GM12878 (cell line): ENCODE data around the gene PRKCE.

Experiments
- CHD2 ChIP-seq: IDR thresholded peaks from 2 replicates; pipeline ENCODE4 v1.6.1; 2011; ENCODE audit warnings: low read depth, low read length, improper control_type of control experiment, borderline replicate concordance
- EP300 ChIP-seq, 2 experiments: fragments of 150-350 bp in 1 of 2; IDR thresholded peaks; 2 replicates each; pipeline ENCODE4 v1.6.1; 2011 to 2012; ENCODE audit warnings: low read depth in 2 of 2, low read length in 2 of 2, borderline replicate concordance in 1 of 2, improper control_type of control experiment in 1 of 2, inconsistent platforms in 1 of 2; ENCODE audit not compliant: control insufficient read depth in 1 of 2
- FOS ChIP-seq: IDR thresholded peaks from 3 replicates; pipeline ENCODE4 v1.6.1; 2011; ENCODE audit warnings: borderline replicate concordance; ENCODE audit not compliant: insufficient read length; ENCODE audit errors: extremely low read depth
- JUND ChIP-seq: IDR thresholded peaks from 2 replicates; pipeline ENCODE4 v1.6.1; 2012; ENCODE audit warnings: low read depth, mild to moderate bottlenecking, low read length, improper control_type of control experiment, moderate library complexity
- NR2C2 ChIP-seq: IDR thresholded peaks from 2 replicates; pipeline ENCODE4 v1.6.1; 2011; ENCODE audit warnings: borderline replicate concordance, low read depth; ENCODE audit not compliant: control insufficient read depth, insufficient read length
- POLR2A ChIP-seq: IDR thresholded peaks from 2 replicates; pipeline ENCODE4 v1.6.1; 2011; ENCODE audit warnings: low read depth, mild to moderate bottlenecking, low read length
- POLR2AphosphoS5 ChIP-seq: IDR thresholded peaks from 2 replicates; pipeline ENCODE4 v1.6.1; 2011; ENCODE audit warnings: mild to moderate bottlenecking, low read length, inconsistent platforms
- POU2F2 ChIP-seq: IDR thresholded peaks from 3 replicates; pipeline ENCODE4 v1.6.1; 2011; ENCODE audit warnings: low read depth, mild to moderate bottlenecking, low read length, borderline replicate concordance
- RELA ChIP-seq: fragments of 450-650 bp; IDR thresholded peaks from 2 replicates; pipeline ENCODE4 v1.8.0; 2014; ENCODE audit warnings: borderline replicate concordance; ENCODE audit not compliant: partially characterized antibody
- TCF12 ChIP-seq: IDR thresholded peaks from 2 replicates; pipeline ENCODE4 v1.6.1; 2011; ENCODE audit warnings: low read depth, mild to moderate bottlenecking, low read length
- TF ChIP-seq, protein P1 (sequence below), 3 experiments: IDR thresholded peaks in 2 of 3; conservative IDR thresholded peaks in 1 of 3; 2 replicates each; pipeline ENCODE4 v1.5.1; 2011; ENCODE audit warnings: low read depth in 3 of 3, low read length in 3 of 3, mild to moderate bottlenecking in 3 of 3, control low read depth in 2 of 3, moderate library complexity in 2 of 3, inconsistent platforms in 1 of 3, mixed read lengths in 1 of 3; ENCODE audit not compliant: control insufficient read depth in 2 of 3, insufficient read depth in 1 of 3; ENCODE audit errors: extremely low read depth in 1 of 3

DNA sequence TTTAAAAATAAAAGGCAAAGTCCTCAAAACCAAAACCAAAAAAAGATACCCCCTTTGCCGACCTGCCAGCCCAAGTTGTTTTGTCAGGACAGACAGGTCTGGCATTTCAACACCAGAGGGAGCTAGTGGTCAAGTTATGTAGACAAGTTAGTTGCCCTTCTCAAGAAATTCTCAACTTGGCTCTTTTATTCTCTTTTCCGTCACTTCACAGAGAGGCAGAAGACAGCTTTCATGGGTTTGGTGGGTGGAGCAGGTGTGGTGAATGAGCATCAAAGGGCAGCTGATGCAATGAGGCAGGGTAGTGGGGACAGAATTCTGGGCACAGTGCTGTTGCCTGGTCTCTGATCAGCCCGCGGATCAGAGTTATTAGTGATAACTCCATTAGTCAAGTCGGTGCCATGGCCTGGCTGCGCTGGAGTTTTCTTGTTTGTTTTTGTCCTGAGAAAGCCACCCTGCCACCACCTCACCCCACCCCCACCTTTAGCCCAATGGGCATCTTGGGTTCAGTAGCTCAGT is 342.1 kb downstream of the PRKCE start:
- TF ChIP-seq POLR2A: no peak
- no peak for TF ChIP-seq NR2C2
- TF ChIP-seq, protein P1, sequence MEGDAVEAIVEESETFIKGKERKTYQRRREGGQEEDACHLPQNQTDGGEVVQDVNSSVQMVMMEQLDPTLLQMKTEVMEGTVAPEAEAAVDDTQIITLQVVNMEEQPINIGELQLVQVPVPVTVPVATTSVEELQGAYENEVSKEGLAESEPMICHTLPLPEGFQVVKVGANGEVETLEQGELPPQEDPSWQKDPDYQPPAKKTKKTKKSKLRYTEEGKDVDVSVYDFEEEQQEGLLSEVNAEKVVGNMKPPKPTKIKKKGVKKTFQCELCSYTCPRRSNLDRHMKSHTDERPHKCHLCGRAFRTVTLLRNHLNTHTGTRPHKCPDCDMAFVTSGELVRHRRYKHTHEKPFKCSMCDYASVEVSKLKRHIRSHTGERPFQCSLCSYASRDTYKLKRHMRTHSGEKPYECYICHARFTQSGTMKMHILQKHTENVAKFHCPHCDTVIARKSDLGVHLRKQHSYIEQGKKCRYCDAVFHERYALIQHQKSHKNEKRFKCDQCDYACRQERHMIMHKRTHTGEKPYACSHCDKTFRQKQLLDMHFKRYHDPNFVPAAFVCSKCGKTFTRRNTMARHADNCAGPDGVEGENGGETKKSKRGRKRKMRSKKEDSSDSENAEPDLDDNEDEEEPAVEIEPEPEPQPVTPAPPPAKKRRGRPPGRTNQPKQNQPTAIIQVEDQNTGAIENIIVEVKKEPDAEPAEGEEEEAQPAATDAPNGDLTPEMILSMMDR (IDR thresholded peaks at IDR 0.05 in 2 of 3, conservative IDR thresholded peaks at IDR 0.05 in 1 of 3; ENCODE audit: control insufficient read depth in 2 of 3, extremely low read depth in 1 of 3, insufficient read depth in 1 of 3, low read depth in 3 of 3, low read length in 3 of 3): peak; percentile 72 to 79 (median 79)
- TF ChIP-seq POU2F2: no peak
- TF ChIP-seq FOS: no peak
- no peak for TF ChIP-seq RELA
- no peak for TF ChIP-seq JUND
- no peak for TF ChIP-seq TCF12
- TF ChIP-seq CHD2: no peak
- TF ChIP-seq POLR2AphosphoS5: no peak
- no peak for TF ChIP-seq EP300 (IDR thresholded peaks at IDR 0.05; ENCODE audit: borderline replicate concordance in 1 of 2, control insufficient read depth in 1 of 2, low read depth in 2 of 2, low read length in 2 of 2)
